Stromal cell of bone marrow (primary cell): ENCODE data around the gene IFT25.

Experiments used
- DNase-seq: peaks from one replicate; pipeline ENCODE4 v3.0.0-alpha.2; 2012; ENCODE audit warnings: low read depth

IFT25 gene

GRCh38 chr1:53956308-53957168, 11.0 kb upstream of the IFT25 start:
- DNase-seq: no peak

GRCh38 chr1:53954128-53954527, 8.6 kb upstream of the IFT25 start:
- DNase-seq: no peak

- no peak for DNase-seq
These were observed 6.2 kb upstream of the IFT25 start for GRCh38 chr1:53951697-53952096.

GRCh38 chr1:53949023-53949990, 3.8 kb upstream of the IFT25 start:
- no peak for DNase-seq

GRCh38 chr1:53948291-53948690, 2.8 kb upstream of the IFT25 start:
- no peak for DNase-seq

- no peak for DNase-seq
These were observed 1.8 kb upstream of the IFT25 start for GRCh38 chr1:53947172-53947907.

- no peak for DNase-seq
These were observed 1.0 kb upstream of the IFT25 start, which contains the start of gene LRRC42 for GRCh38 chr1:53946252-53947171. Gene LRRC42, plus strand, starts transcription at chr1:53946350. Its CDS starts 5,650 bp downstream, at chr1:53952000.

GRCh38 chr1:53945183-53945432, 391 bp downstream of the IFT25 start:
- no peak for DNase-seq

GRCh38 chr1:53944469-53945182, 873 bp downstream of the IFT25 start:
- no peak for DNase-seq

GRCh38 chr1:53943490-53944043, 1.9 kb downstream of the IFT25 start:
- no peak for DNase-seq

- no peak for DNase-seq
These were observed 2.4 kb downstream of the IFT25 start for GRCh38 chr1:53943090-53943489.

GRCh38 chr1:53942127-53942957, 3.2 kb downstream of the IFT25 start:
- DNase-seq: no peak

GRCh38 chr1:53938136-53938830, 7.2 kb downstream of the IFT25 start:
- no peak for DNase-seq

- DNase-seq: no peak
These were observed 9.1 kb downstream of the IFT25 start for GRCh38 chr1:53936430-53936829.

GRCh38 chr1:53934170-53934765, 11.2 kb downstream of the IFT25 start:
- DNase-seq: no peak

GRCh38 chr1:53931523-53931922, 14.0 kb downstream of the IFT25 start:
- DNase-seq: no peak

- no peak for DNase-seq
These were observed 14.6 kb downstream of the IFT25 start for GRCh38 chr1:53930932-53931331.

- DNase-seq: no peak
These were observed 16.1 kb downstream of the IFT25 start for GRCh38 chr1:53929246-53929960.
